A673 (cell line): Measurements from ENCODE around the gene PRKAG2. TPM values are rescaled to one million over a fixed set of nuclear protein-coding genes. Genes with fewer than 3 reads are reported as not detected.
A peak's percentile ranks its signal among the peaks of the same experiment; 100 is the strongest.

Source experiments
- BruUV-seq: library from RNA; stranded (reverse); fragments of 400-500 nt; replicated peaks from 2 replicates; lab custom pipeline; 2021; lab: Mats Ljungman, UMichigan
- CTCF ChIA-PET: fragments of 300-600 bp; sonication (Branson Sonifier 250); formaldehyde crosslinking; loops from one replicate; lab custom pipeline; 2022; ENCODE audit warnings: antibody characterized with exemption; lab: Charles Lee
- POLR2A ChIA-PET: fragments of 300-600 bp; sonication (Branson Sonifier 250); formaldehyde crosslinking; loops from one replicate; lab custom pipeline; 2022; ENCODE audit warnings: antibody characterized with exemption; ENCODE audit not compliant: low non-redundant PET; lab: Charles Lee
- DNase-seq: peaks from one replicate; pipeline ENCODE4 v3.0.0-alpha.2; 2015; ENCODE audit warnings: low spot score
- H3K27ac ChIP-seq: fragments of 200-600 bp; sonication (generic); 2 replicates; pipeline ENCODE4 v1.5.1; 2016; ENCODE audit warnings: mixed run types, low read depth, mild to moderate bottlenecking, mixed read lengths, antibody characterized with exemption, low read length; ENCODE audit not compliant: poor library complexity, severe bottlenecking
- H3K27me3 ChIP-seq: fragments of 200-600 bp; sonication (generic); replicated peaks from 2 replicates; pipeline ENCODE4 v1.6.1; 2017; ENCODE audit warnings: mixed run types, low read depth, mild to moderate bottlenecking, mixed read lengths, antibody characterized with exemption, low read length; ENCODE audit not compliant: insufficient read depth, poor library complexity
- H3K36me3 ChIP-seq: fragments of 200-600 bp; sonication (generic); 2 replicates; pipeline ENCODE4 v1.6.1; 2016; ENCODE audit warnings: mixed run types, mild to moderate bottlenecking, mixed read lengths, antibody characterized with exemption, low read length; ENCODE audit not compliant: insufficient read depth, poor library complexity, severe bottlenecking
- H3K4me1 ChIP-seq: fragments of 200-600 bp; sonication (generic); 2 replicates; pipeline ENCODE4 v1.6.1; 2017; ENCODE audit warnings: mixed run types, mild to moderate bottlenecking, mixed read lengths, antibody characterized with exemption, low read length; ENCODE audit not compliant: insufficient read depth, poor library complexity, severe bottlenecking
- H3K4me3 ChIP-seq: fragments of 200-600 bp; sonication (generic); 2 replicates; pipeline ENCODE4 v1.5.1; 2016; ENCODE audit warnings: low read depth, mixed run types, mild to moderate bottlenecking, mixed read lengths, low read length; ENCODE audit not compliant: poor library complexity, severe bottlenecking
- H3K9me3 ChIP-seq: fragments of 200-600 bp; sonication (generic); 2 replicates; pipeline ENCODE4 v1.6.1; 2016; ENCODE audit warnings: mixed run types, low read depth, mild to moderate bottlenecking, mixed read lengths, antibody characterized with exemption, low read length; ENCODE audit not compliant: poor library complexity, severe bottlenecking
- CTCF ChIP-seq: fragments of 300-800, 200-600 bp; sonication (generic); conservative IDR thresholded peaks from 2 replicates; pipeline ENCODE4 v1.5.1; 2017; ENCODE audit warnings: low read depth, mild to moderate bottlenecking, antibody characterized with exemption, low read length, moderate library complexity, mixed read lengths
- EZH2 ChIP-seq: fragments of 200-600 bp; sonication (generic); IDR thresholded peaks from 2 replicates; pipeline ENCODE4 v1.6.1; 2017; ENCODE audit warnings: borderline replicate concordance, low read depth, mild to moderate bottlenecking, mixed read lengths, antibody characterized with exemption, low read length; ENCODE audit not compliant: poor library complexity, severe bottlenecking
- intact Hi-C: fragments of 100-400 bp; cut with micrococcal nuclease; formaldehyde crosslinking; loops from one replicate; pipeline ENCODE4 v1.10.0; 2022; ENCODE audit not compliant: unreplicated experiment
- total RNA-seq: library from RNA; stranded (reverse); gene quantifications from 2 replicates; pipeline ENCODE4 v1.2.3, GENCODE V29; 2021

PRKAG2 gene
- total RNA-seq, 1 experiment from 2014 or later, result 11.6 TPM

GRCh38 chr7:151566897-151567320 lies 310.0 kb downstream of the PRKAG2 start:
- DNase-seq, result peak; percentile 35
- CTCF ChIA-PET, result no interaction called here
- BruUV-seq, result no TSS peak
- TF ChIP-seq CTCF (no peak), EZH2 (no peak)
- peaks cover 9% of the 10 kb centered on the region for H3K4me1 ChIP-seq
- no peaks in the 10 kb centered on the region for H3K9me3 ChIP-seq
- intact Hi-C loops, result no loop called here
- POLR2A ChIA-PET, result no interaction called here
- no peaks in the 10 kb centered on the region for H3K36me3 ChIP-seq
- no peak overlapping the region for H3K27ac ChIP-seq
- H3K4me3 ChIP-seq, result no peak overlapping the region
- no peaks in the 10 kb centered on the region for H3K27me3 ChIP-seq

- no peak for DNase-seq
- no peaks in the 10 kb centered on the region for H3K36me3 ChIP-seq
- no peaks in the 10 kb centered on the region for H3K9me3 ChIP-seq
- intact Hi-C loops, result no loop called here
- no peak overlapping the region for H3K4me3 ChIP-seq
- POLR2A ChIA-PET, result no interaction called here
- CTCF ChIA-PET, result no interaction called here
- no TSS peak for BruUV-seq
- no peaks in the 10 kb centered on the region for H3K27me3 ChIP-seq
- no peak for TF ChIP-seq CTCF
- no peak for TF ChIP-seq EZH2
- no peak overlapping the region for H3K27ac ChIP-seq
- peaks cover 9% of the 10 kb centered on the region for H3K4me1 ChIP-seq
These were observed 311.4 kb downstream of the PRKAG2 start for GRCh38 chr7:151565541-151565940.

GRCh38 chr7:151560243-151560642 lies 316.7 kb downstream of the PRKAG2 start:
- Histone ChIP-seq H3K4me3 (no peak overlapping the region), H3K4me1 (no peaks in the 10 kb centered on the region), H3K9me3 (no peaks in the 10 kb centered on the region), H3K27me3 (no peaks in the 10 kb centered on the region), H3K36me3 (no peaks in the 10 kb centered on the region), H3K27ac (no peak overlapping the region)
- intact Hi-C loops, result no loop called here
- POLR2A ChIA-PET, result no interaction called here
- DNase-seq, result no peak
- CTCF ChIA-PET, result no interaction called here
- no TSS peak for BruUV-seq
- TF ChIP-seq CTCF (no peak), EZH2 (no peak)
